ENCODE measurements around the gene GLUL. TPM values are rescaled to one million over a fixed set of nuclear protein-coding genes. Genes with fewer than 3 reads are reported as not detected.

GLUL gene
- total RNA-seq, 2 donors from 2014 or later: 462 to 760 TPM

- intact Hi-C loops (cut with DNase I): no loop called here
- DNase-seq (no peak), ATAC-seq (peak in 1 of 2 donors; percentile 22)
Measured at GRCh38 chr1:182376936-182377574, 14.5 kb downstream of the GLUL start.

GRCh38 chr1:182374101-182374834 is 17.3 kb downstream of the GLUL start:
- no peak for DNase-seq
- peak in 1 of 2 donors; percentile 53 for ATAC-seq
- intact Hi-C loops (cut with DNase I): no loop called here

- ATAC-seq (no peak), DNase-seq (no peak)
- intact Hi-C loops (cut with DNase I): no loop called here
Measured at GRCh38 chr1:182370532-182370931, 21.1 kb downstream of the GLUL start.

DNA sequence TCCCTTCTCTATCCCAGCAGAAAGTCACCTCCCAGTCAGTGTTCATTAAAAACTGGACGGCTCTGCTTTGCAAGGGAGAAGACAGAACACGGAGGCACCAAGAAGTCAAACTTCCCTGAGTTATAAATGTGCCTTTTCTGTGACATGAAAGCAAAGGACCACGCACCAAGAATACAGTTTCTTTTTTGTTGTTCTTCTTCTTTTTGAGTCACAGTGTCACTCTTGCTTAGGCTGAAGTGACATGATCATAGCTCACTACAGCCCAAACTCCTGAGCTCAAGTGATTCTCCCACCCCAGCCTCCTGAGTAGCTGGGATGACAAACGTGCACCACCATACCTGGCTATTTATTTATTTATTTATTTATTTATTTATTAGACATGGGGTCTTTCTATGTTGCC is 22.7 kb downstream of the GLUL start:
- DNase-seq (no peak), ATAC-seq (no peak)
- intact Hi-C loops (cut with DNase I): no loop called here

DNA sequence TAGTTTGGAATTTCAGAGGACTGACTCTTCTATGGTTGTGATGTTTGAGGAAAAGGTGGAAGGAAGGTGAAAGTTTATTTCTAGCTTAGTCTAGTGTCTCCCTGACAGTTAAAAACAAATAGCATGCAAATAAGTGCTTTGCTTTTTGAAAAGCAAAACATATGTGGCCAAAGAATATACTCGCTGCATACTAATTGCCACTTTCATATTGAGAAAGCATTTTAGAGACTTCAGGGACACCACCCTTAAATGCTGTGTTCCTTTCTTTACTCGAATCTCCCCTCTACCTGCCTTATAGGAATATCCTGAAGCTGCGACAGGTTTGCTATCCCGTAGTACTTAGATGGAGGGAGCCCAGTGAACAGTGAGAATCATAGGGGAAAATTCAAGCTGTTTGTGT is 23.2 kb downstream of the GLUL start:
- no peak for ATAC-seq
- no peak for DNase-seq
- intact Hi-C loops (cut with DNase I): no loop called here

- intact Hi-C loops (cut with DNase I): no loop called here
- DNase-seq (no peak), ATAC-seq (no peak)
Measured at GRCh38 chr1:182367926-182368325, 23.7 kb downstream of the GLUL start.

DNA sequence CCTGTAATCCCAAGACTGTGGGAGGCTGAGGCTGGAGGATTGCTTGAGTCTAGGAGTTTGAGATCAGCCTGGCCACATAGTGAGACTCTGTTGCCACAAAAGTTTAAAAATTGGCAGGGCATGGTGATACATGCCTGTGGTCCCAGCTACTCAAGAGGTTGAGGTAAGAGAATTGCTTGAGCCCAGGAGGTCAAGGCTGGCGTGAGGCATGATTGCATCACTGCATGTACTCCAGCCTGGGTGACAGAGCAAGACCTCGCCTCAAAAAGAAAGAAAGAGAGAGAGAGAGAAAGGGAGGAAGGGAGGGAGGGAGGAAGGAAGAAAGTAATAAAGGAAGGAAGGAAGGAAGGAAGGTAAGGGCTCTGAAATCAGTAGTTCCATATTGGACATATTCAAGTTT is 25.0 kb downstream of the GLUL start:
- DNase-seq (no peak), ATAC-seq (no peak)
- intact Hi-C loops (cut with DNase I): no loop called here

DNA sequence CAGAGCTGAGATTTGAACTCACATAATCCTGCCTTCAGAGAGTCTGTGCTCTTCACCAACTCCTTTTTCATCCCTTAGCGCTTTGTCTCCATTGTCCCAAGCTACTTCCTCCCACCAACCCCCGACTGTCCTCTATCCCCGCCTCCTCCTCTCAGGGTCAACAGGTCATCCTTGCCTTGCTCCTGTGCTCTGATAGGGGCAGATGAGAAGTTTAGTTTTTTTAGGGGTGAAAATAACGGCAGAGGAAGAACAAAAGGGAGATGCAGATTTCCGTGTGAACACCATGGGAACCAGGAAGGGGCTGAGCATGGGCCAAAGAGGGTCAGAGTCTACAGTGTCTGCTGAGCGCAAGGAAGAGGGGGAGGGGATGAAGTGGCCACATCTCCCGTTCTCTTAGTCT is 31.9 kb downstream of the GLUL start:
- intact Hi-C loops (cut with DNase I): no loop called here
- ATAC-seq (no peak), DNase-seq (no peak)

DNA sequence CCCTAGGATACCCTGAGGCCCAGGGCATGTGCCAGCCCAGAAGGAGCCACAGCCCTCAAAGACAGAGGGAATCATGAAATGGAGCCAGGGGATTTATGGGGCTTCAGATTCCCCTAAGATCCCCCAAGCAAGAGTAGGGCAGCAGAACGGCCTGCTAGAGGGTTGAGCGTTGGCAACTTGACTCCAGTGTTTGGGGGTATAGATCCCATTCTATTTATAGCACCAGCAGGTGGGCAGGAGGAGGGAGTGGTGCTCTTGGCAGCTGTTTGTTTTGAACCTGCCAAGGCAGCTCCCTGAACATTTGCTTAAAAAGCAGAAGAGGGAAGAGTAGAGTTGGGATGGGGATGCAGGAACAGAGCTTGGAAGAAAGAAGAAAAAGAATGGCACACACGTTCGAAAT is 33.7 kb downstream of the GLUL start:
- DNase-seq (no peak), ATAC-seq (no peak)
- intact Hi-C loops (cut with DNase I): no loop called here

- no peak for ATAC-seq
- DNase-seq: no peak
- intact Hi-C loops (cut with DNase I): no loop called here
Measured at GRCh38 chr1:182357171-182357570, 34.4 kb downstream of the GLUL start.

GRCh38 chr1:182355723-182356098 is 35.9 kb downstream of the GLUL start:
- no peak for DNase-seq
- no peak for ATAC-seq
- intact Hi-C loops (cut with DNase I): no loop called here

DNA sequence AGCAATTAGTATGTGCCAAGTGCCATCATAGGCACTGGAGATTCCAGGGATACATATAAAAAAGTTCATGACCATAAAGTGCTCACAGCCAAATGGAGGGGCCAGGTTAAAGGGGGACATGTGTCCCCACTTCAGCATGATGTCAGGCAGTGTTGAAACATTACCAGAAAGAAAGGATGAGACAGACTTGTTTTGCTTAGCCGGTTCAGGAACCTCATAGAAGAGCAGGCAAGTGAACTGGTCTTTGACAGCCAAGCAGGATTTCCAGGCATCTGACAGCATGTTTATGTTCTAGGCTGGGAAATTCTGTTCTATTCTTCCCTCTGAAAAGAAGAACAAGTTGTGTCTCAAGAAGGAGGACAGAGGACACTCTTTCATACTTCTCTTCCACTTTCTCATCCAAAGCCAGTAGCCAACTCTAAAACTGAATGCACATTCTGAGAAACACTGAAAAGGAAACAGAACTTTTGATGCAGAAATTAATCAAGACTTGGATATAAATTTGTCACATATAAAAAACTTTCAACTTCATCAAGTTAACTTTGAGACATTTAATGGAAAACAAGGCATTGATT is 39.7 kb downstream of the GLUL start:
- intact Hi-C loops (cut with DNase I): no loop called here
- ATAC-seq (no peak), DNase-seq (no peak)

DNA sequence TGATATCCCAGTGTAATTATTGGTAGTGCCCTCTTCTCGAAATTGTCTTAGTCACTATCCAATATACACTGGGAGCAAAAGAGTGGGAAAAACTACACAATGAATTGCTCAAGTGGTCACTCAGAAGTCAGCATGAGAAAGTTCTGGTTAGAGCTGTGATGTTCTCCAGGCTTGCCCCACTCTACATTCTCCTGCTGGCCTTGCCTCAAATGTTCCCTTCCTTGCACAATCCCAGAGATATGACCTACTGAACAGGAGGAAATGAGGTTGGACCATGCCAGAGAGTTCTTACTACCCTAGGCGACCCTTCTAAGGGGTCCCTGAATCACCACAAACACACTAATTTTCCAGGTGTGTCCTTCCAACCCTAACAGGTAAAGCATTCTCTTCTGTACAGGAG is 40.8 kb downstream of the GLUL start:
- DNase-seq (no peak), ATAC-seq (peak in 1 of 2 donors; percentile 82)
- intact Hi-C loops (cut with DNase I): no loop called here

- intact Hi-C loops (cut with DNase I): no loop called here
- peak; percentile 66 for DNase-seq
- peak; percentile 77 to 95 for ATAC-seq
Measured at GRCh38 chr1:182348961-182349747, 42.4 kb downstream of the GLUL start.

DNA sequence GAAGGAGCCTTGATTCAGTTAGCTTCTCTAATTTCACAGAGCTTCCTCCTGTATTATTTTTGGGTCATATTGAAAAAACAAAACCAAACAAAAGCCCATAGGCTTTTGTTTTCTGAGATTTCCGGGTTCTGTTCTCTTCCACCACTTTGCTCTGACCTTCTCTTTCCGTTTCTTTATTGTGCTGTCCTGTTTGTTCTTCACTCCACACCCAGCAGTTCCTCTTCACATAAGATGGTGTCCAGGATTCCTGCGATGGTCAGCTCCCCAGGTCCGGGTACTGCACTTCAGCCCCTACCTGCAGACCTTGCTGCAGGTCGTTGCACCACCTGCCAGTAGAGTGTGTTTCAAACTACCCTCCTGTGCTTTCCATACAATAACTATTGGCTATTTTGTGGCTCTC is 44.6 kb downstream of the GLUL start:
- DNase-seq (no peak), ATAC-seq (no peak)
- intact Hi-C loops (cut with DNase I): no loop called here

DNA sequence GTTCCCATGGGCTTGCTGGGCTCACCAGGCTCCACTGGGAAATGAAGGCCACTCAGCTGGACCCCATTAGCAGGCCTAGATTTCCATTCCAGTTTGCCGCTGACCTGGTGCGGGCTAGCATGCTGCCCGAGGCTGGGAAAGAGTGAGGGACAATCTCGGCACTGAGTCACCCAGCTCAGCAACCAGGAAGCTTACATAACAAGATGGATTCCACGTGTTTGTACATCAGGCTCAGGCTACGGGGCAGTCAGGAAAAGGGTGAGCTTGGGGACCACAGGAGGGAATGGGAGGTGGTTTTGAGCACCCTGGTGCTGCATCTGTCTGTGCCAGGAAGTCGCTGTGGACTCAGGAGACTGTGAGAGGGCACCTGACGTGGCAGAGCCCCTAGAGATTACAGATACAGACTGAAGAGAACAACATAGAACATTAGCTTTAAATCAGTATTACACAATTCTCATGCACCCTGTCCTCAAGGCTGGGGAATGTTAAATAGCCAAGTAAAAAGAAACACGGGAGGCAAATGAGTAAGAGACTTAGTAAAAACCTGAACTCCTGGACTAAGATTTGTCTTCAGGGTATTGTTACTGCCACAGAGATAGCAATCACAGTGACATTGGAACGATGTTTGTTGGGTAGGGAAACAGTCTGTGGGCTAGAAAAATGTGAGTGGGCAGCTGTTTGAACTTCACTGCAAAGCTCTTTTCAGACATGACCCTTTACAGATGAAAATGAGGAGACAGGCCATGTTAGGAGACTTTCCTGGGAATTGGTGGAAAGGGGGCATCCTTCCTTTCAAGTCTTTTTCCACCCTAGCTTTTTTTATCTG is 51.1 kb downstream of the GLUL start:
- intact Hi-C loops (cut with DNase I): no loop called here
- DNase-seq (peak; percentile 34), ATAC-seq (peak in 1 of 2 donors; percentile 22)

- intact Hi-C loops (cut with DNase I): no loop called here
- no peak for ATAC-seq
- no peak for DNase-seq
Measured at GRCh38 chr1:182339684-182340083, 51.9 kb downstream of the GLUL start.

- ATAC-seq: no peak
- intact Hi-C loops (cut with DNase I): no loop called here
- no peak for DNase-seq
Measured at GRCh38 chr1:182338806-182339370, 52.7 kb downstream of the GLUL start.
